Testis (tissue), 2 donors: ENCODE measurements around the gene CLTC.

Experiments used
- CTCF ChIP-seq, 3 experiments: fragments of 450-650 bp in 2 of 3; fragments of 200-600 bp in 1 of 3; sonication (generic) in 1 of 3; IDR thresholded peaks; one replicate each; pipeline ENCODE4 v1.5.1; 2016 to 2019; ENCODE audit warnings: antibody characterized with exemption in 3 of 3, mild to moderate bottlenecking in 2 of 3, moderate library complexity in 1 of 3
- POLR2A ChIP-seq: fragments of 450-650 bp; IDR thresholded peaks from one replicate; pipeline ENCODE4 v1.6.1; 2017; ENCODE audit warnings: antibody characterized with exemption, mild to moderate bottlenecking, moderate library complexity

- no peak for TF ChIP-seq CTCF (IDR thresholded peaks at IDR 0.05)
- no peak for TF ChIP-seq POLR2A
Observed at GRCh38 chr17:59671386-59671785, 51.7 kb downstream of the CLTC start.
